Measurements from ENCODE around the gene GSTA1.
"Not testable (repeated sequence)": the region's sequence is repeated elsewhere in the genome, so short reads cannot be mapped to it uniquely, and the experiment has no call there.

The GSTA1 gene

DNA sequence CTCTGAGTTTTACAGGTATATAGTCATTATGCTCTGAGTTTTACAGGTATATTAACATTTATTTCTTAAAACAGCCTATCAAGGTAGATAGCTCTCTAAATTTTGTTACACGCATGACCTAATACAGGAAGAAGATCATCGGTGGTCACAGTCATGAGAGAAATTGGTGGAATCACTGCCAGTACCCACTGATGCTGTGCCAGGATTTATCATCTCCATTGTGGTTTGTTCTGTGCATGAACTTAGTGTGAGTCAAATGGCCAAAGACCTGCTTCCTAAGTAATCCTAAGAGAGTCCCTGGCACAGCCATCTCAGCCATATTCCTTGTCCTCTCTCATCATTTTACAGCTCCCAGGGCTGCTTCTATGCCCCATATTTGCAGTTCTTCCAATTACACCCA, 50.5 kb downstream of the GSTA1 start:
- DNase-seq: not testable (repeated sequence)

DNA sequence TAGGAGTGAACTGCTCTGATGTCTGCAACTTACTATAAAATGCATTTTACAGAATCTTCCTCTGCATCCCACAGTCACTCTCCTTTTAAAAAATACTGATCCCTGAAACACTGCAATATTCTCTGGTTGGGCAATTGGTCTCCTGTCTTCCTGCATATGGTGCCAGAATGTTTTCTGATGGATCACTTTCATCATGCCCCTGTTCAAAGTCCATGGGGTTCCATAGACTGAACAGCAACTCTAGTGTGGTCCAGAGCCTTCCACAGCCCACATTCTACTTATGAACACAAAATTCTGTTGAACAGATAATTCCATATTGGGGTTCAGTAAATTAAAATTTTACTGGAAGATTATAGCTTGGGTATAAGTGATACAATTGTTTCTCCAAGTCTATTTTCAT, 51.3 kb downstream of the GSTA1 start:
- no peak for DNase-seq

DNA sequence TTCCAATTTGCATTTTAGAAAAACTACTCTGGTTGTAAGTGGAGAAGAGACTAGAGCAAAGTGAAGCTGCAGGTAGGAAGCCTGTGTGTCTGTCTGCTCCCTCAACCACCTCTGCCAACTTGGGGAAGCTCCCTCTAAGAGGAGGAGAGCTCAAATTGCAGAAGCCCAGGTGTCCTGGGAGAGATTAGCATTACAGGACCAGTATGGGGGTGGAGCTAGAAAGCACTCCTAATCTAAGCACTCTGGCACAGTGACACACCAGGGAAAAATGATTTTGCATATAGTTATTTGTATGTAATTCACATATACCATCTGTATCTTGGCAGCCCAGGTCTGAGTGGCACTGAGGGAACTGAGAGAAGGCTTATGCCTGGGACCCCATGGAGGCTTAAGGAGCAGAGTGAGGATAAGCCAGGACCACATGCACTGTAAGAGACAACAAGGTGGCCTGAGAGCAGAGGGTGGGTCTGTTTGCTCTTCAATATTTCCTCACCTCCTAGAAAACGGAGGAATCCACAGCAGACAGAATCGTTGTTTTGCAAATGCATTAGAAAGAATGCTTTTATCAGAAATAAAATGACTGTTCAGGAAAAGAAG, 54.0 kb downstream of the GSTA1 start:
- DNase-seq: no peak

DNA sequence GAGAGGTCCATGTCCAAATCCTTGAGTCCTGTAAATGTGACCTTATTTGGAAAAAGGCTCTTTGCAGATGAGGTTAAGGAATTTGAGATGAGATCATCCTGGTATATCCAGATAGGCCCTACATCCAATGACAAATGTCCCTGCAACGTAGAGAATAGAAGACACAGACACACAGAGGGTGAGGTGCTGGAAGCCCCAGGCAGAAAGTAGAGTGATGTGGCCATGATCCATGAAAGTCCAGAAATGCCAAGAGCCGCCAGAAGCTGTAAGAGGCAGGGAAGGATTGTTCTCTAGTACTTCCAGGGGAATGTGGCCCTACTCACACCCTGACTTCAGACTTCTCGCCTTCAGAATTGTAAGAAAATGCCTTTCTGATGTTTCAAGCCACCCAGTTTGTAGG, 56.3 kb downstream of the GSTA1 start:
- DNase-seq: not testable (repeated sequence)

DNA sequence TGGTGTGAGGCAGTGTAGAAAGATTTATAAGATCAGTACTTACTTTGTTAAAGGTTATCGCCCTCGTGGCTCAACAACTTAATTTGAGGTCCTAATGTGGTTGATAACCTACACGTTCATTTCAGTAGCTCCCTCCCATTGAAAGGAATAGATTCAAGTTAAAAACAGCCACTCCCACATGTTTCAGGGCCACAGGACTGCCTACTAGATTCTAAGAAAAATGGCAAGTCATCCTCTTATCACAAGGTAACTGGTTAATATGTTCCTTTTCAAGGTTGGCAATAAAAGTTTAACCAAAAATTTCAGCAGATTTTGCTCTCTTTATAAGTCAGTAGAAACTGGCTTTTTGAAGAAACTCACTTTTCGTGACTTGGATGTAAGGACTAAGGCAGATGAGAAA, 57.4 kb downstream of the GSTA1 start:
- no peak for DNase-seq

DNA sequence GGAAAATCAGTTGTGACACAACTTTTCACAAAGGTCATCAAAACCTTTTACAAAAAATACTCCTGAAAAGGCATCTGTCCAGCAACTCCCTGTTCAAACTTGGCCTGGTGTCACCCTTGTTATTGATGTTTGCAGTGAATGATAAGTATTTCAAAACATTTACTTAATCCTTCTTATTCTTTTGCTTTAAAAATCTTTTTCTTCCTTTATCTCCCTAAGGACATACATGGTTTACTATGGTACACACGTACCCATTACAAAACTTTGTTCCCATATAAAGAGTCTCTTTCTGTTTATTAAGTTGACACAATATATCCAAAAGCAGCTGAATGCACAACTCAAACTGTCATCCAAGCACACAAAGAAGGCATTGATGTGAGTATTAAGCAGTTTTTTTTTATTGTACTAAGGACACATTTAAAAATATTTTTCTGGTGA, 57.8 kb downstream of the GSTA1 start:
- no peak for DNase-seq

DNA sequence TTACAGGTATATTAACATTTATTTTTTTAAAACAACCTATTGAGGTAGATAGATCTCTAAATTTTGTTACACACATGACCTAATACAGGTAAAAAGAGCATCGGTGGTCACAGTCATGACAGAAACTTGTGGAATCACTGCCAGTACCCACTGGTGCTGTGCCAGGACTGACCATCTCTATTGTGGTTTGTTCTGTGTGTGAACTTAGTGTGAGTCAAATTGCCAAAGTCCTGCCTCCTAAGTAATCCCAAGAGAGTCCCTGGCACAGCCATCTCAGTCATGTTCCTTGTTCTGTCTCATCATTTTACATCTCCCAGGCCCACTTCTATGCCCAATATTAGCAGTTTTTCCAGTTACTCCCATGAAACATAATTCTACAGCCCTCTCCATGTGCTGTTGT, 61.7 kb downstream of the GSTA1 start:
- DNase-seq: no peak

Data from retina (tissue), 1 donor.